RWPE1 (cell line): ENCODE data around the gene ABCD3.
A peak's percentile ranks its signal among the peaks of the same experiment; 100 is the strongest.

Experiments used
- CTCF ChIA-PET: fragments of 350-600 bp; sonication (Branson Sonifier 250); formaldehyde crosslinking; extraction: SDS; loops from one replicate; lab custom pipeline; 2021; lab: Yijun Ruan, JAX
- POLR2A ChIA-PET: fragments of 400-600 bp; formaldehyde crosslinking; extraction: SDS; loops from one replicate; lab custom pipeline; 2020; ENCODE audit warnings: antibody characterized with exemption; ENCODE audit not compliant: low non-redundant PET; lab: Yijun Ruan, JAX
- DNase-seq: peaks from one replicate; pipeline ENCODE4 v3.0.0; 2012; ENCODE audit warnings: low spot score
- H3K27ac ChIP-seq: fragments of 450-650 bp; 2 replicates; pipeline ENCODE4 v1.5.1; 2017
- CTCF ChIP-seq: fragments of 450-650 bp; conservative IDR thresholded peaks from 2 replicates; pipeline ENCODE4 v1.5.1; 2017; ENCODE audit warnings: low read depth, mild to moderate bottlenecking

ABCD3 gene

DNA sequence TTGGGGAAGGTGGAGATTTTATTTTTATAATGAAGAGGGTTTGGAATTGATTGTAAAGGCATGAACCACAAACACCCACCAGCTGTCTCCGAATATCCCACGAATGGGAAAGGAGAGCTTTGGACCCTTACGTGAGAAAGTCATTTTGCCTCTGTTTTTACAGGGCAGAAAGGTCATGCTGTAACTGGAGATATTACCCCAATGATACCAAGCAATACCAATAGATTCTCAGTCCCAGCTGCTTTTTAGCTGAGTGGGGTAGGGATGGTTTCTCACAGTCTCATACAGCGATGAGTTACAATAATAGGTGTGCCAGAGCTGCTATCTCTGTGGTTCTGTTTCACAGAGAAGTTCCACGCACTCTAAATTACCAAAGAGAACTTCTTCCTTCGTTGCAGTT, 132.2 kb downstream of the ABCD3 start:
- ChIA-PET POLR2A (no interaction called here), CTCF (interaction anchor here (0.6 kb wide), 2 partner anchors 20 to 251 kb away, joined by 3 to 5 read pairs; no protein-coding TSS in a partner anchor)
- no peak for TF ChIP-seq CTCF
- DNase-seq: no peak
- no peak overlapping the region for H3K27ac ChIP-seq

GRCh38 chr1:94550800-94551241, 132.6 kb downstream of the ABCD3 start:
- ChIA-PET CTCF (no interaction called here), POLR2A (no interaction called here)
- TF ChIP-seq CTCF: no peak

DNA sequence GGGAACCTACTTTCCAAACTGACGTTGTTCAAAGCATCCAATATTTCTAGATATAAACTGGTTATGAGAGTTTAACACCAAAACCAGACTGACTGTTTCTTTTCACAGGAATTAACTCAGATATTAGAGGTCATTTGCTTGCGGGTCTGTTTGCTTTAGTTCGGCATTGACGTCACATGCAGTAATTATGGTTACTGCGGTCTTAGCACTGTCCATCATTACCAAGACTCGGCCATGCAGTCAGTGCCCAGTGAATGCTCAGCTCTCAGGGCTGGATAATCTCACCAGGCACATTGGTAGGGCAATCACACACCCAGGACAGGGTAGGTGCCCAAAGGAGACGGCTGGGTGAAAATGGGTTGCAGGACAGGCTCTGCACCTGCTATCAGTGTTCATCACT, 133.3 kb downstream of the ABCD3 start:
- H3K27ac ChIP-seq: no peak overlapping the region
- no peak for DNase-seq
- ChIA-PET CTCF (no interaction called here), POLR2A (no interaction called here)
- TF ChIP-seq CTCF: no peak

More at GRCh38 chr1:94550800-94551241, 132.6 kb downstream of the ABCD3 start:
- no peak for DNase-seq
- no peak overlapping the region for H3K27ac ChIP-seq

- POLR2A ChIA-PET: no interaction called here
- no peak for DNase-seq
- CTCF ChIA-PET: no interaction called here
- TF ChIP-seq CTCF: no peak
- no peak overlapping the region for H3K27ac ChIP-seq
Observed at GRCh38 chr1:94552071-94552586, 133.9 kb downstream of the ABCD3 start.

- DNase-seq: no peak
- TF ChIP-seq CTCF: no peak
- peak overlapping the region; percentile 90 for H3K27ac ChIP-seq
- ChIA-PET POLR2A (no interaction called here), CTCF (no interaction called here)
Observed at GRCh38 chr1:94553323-94553730, 135.1 kb downstream of the ABCD3 start.

- no peak for DNase-seq
- peak overlapping the region; percentile 90 for H3K27ac ChIP-seq
- ChIA-PET CTCF (interaction anchor here (0.6 kb wide), 1 partner anchor 243 kb away, joined by 3 read pairs; no protein-coding TSS in a partner anchor), POLR2A (no interaction called here)
- TF ChIP-seq CTCF: no peak
Observed at GRCh38 chr1:94553931-94554330, 135.7 kb downstream of the ABCD3 start.
